GM15510 (cell line): ENCODE measurements around the gene SNAP47.

Experiments
- POLR2A ChIP-seq: IDR thresholded peaks from 3 replicates; pipeline ENCODE4 v1.6.1; 2011; ENCODE audit warnings: borderline replicate concordance; ENCODE audit not compliant: insufficient read length; ENCODE audit errors: extremely low read depth

SNAP47 gene

DNA sequence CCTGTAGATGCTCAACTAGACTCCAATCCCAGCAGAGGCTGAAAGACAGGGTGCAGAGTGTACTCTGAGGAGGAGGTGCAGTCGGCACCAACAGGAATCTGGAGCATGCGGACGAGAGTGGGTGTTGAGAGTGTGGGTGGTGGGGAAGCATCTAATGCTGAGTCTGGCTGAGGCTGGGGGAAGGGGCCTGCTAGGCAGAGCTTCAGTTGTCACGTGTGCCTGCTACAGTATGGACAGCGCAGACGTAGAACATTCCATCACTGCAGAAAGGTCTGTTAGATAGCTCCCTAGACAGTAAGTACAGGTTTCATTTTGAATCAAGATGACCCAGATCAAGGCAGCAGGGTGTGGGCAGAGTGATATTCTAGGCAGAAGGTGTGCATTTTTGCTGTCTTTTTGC, 23.1 kb downstream of the SNAP47 start:
- no peak for TF ChIP-seq POLR2A

- TF ChIP-seq POLR2A: no peak
These were observed 24.4 kb downstream of the SNAP47 start for GRCh38 chr1:227759341-227760300.

DNA sequence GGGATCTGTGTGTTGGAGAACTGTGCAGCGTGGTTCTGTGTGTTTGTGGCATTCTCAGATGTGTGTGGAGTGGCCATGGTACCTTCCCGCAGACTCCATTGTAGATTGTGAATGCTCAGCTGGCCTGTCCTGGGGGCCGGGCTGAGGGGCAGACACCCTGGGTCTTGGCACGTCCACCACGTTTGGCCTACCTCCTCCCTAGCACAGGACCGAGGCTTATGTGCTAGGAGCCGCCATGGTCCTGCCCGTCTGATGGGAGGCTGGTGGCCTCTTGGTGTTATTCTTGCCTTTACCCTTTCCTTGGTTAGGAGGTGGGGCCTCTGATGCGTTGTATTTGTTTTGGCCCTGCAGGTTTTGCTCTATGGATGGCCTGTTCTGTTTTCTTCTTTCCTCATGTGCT, 25.1 kb downstream of the SNAP47 start:
- no peak for TF ChIP-seq POLR2A

GRCh38 chr1:227761621-227762230, 26.5 kb downstream of the SNAP47 start:
- no peak for TF ChIP-seq POLR2A

DNA sequence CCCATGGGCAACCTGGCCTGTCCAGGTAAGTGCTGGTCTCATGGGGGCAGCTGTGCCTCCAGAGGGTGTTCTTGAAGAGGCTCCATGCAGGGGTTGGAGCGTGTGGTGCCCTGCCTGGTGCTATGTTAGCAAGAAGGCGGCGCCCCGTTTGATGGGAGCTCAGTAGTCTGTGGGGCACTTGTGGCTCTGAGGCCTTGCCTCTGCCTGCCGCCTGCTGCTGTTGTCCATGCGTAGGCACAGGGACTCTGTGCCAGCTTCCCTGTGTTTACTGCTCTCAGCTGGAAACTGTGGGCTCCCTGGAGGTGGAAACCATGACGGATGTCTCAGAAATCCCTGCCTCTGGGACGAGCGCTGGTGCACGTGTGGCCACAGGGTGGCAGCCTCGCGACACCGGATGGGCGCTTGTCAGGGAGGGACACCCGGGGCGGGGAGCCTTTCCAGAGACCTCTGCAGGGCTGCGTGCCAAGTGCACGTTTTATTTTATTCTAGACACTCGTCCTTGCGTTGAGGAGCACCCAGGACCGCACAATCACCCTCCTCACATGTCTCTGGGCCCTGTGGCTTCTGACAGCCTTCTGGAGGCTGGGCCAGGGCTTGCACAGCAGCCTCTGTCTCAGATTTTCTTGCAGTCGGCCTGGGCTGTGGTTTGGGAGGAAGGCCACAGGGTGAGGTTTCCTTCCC, 27.1 kb downstream of the SNAP47 start:
- no peak for TF ChIP-seq POLR2A

DNA sequence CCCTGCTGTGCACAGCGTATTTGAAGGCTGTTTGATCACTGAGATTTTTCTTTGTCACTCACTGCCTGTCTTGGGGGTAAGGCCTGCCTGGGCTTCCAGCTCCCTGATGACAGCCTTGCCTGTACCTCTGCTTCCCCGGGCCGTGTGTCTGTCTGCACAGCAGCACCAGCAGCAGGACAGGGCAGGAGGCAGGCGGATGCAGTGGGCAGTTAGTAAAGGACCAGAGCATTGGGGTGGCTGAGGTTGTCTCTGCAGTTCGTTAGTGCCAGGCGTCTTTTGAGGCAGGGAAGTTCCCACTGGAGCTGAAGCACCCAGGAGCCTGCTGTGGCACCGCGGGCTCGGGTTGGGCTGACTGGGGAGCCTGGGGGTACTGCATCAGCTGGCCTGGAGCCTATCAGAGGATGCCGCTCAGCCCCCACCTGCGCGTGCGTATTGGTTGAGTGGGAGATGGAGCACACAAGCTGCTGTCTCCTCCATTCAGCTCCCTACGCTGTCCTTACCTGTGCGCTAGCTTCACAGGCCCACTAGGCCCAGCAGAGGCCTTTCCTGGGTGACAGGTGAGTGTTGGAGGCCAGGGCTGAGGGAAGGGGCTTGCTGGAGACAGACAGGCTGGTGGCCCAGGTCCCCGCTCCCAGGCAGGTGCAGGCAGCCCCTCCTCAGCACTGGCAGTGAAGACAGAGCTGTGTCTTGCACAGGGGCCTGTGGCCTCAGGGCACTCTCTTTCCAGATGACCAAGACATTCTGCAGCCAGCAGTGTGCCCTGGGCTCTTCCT, 28.2 kb downstream of the SNAP47 start:
- TF ChIP-seq POLR2A: no peak

DNA sequence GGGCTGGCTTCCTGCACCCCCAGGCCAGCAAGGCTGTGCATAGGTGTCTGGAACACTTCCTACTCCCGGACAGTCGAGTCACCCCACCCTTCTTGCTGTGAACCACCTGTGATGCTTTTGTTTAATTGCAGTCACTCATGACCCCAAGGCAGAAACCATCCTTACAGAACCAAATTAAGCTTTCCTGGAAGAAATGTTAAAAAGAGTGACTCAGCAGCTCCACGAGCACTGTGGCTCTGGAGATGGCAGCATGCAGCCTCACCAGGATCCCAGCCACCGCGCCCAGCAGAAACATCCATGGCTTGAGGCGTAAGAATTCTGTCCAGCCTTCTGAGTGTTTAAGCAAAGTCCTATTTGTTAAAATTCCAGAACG, 28.8 kb downstream of the SNAP47 start:
- TF ChIP-seq POLR2A: no peak

GRCh38 chr1:227765261-227766014, 30.2 kb downstream of the SNAP47 start:
- TF ChIP-seq POLR2A: no peak

DNA sequence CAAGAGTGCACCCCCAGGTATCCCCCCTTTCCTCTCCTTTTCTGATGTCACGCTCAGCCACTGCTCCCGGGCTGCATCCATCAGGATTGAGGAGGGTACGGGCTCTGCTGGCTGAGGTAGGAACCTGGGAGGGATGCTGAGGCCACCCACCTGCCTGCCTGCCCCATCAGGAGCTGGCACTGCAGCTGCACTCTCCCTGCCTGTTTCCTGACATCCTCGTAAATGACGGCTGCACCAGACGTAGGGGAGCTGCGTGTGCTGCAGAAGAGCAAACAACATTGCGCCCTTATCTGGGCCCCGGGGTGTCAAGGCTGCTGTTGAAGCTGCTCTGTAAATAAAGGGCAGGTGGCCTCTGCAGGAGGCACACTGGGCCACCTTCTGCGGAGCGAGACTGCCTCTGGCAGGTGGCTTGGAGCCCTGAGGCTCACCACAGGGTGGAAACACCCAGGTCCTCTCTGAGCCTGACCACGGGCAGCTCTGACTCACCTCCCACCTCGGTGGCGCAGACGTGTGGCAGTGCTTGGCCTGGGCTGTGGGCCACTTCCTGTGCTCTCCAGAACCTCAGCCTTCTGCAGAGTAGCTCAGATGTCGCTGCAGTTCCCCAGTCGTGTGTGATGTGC, 30.9 kb downstream of the SNAP47 start:
- TF ChIP-seq POLR2A: no peak

- TF ChIP-seq POLR2A: no peak
These were observed 31.5 kb downstream of the SNAP47 start for GRCh38 chr1:227766653-227767277.

DNA sequence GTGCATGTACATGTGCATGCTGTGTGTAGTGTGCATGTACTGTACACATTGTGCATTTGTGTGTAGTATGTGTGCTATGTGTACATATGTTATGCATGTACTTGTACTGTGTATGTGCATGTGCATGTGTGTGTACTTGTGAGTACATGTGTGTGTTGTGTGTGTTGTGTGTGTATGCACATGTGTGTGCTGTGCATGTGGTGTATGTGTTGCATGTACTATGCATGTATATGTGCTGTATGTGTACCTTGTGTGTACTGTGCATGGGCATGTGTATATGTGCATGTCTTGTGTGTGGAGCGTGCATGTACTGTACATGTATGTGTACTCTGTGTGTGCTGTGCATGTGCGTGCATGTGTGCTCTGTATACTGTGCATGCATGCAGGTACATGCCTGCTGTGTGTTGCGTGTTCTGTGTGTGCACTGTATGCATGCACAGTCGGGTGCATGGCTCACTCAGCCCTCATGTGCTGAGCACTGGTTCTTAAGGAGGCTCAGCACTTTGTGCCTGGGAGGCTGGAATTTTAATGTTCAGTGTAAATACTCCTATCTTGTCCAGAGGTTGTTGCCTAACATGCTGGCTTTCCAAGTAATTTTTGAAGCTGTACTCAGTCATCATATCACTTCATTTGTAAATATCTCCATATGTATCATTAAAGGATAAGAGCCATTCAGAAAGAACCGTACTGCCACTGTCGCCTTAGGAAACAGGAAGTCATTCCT, 32.3 kb downstream of the SNAP47 start:
- no peak for TF ChIP-seq POLR2A

DNA sequence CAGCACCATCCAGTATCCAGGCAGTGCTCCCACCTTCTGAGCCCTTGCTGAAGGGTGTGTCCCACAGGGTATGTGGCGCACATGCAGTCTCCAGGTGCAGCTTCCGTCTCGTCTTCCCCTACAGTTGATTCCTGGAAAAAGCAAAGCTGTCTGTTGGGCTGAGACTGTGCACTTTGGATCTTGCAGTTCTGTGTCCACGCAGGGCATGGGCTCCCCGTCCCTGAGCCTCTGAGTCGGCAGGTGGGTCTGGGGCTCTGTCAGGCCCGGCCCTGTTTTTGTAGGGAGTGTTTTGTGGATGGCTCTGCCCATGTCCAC, 32.8 kb downstream of the SNAP47 start:
- no peak for TF ChIP-seq POLR2A

DNA sequence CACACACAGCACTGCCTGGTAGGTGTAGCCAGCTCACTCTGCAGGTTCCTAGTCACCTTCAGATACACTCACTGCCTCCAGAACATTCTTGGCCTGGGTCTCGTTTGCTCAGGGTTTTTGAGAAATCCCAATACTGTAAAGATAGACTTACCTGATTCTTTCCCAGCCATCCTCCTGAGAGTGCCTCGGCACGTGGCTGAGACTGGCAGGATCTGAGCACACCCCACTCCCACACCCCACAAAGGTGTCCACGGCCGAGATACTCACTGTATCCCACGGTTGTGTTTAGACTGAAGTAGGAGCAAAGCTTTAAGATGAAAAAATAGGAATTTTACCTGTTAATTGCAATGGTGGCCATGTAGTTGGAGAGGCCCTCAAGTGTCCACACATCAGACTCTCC, 33.4 kb downstream of the SNAP47 start:
- no peak for TF ChIP-seq POLR2A
